GM12892 (cell line): ENCODE results near the gene ACSL1.

Experiments
- POLR2A ChIP-seq: IDR thresholded peaks from 2 replicates; pipeline ENCODE4 v1.6.1; 2011; ENCODE audit warnings: low read depth, low read length, control low read depth
- POLR2AphosphoS5 ChIP-seq: IDR thresholded peaks from 2 replicates; pipeline ENCODE4 v1.6.1; 2011; ENCODE audit warnings: low read depth, low read length, control low read depth

- TF ChIP-seq POLR2AphosphoS5 (no peak), POLR2A (no peak)
These were observed 65.1 kb downstream of the ACSL1 start for GRCh38 chr4:184760681-184761080.
